Endothelial cell of umbilical vein (primary cell): ENCODE data around the gene CDHR4.
"Not testable (repeated sequence)": the region's sequence is repeated elsewhere in the genome, so short reads cannot be mapped to it uniquely, and the experiment has no call there.

Experiments
- EZH2 ChIP-seq: IDR thresholded peaks from 2 replicates; pipeline ENCODE4 v1.6.1; 2012; ENCODE audit warnings: borderline replicate concordance, low read depth, mild to moderate bottlenecking, moderate library complexity, low read length, inconsistent platforms; ENCODE audit not compliant: severe bottlenecking
- FOS ChIP-seq: IDR thresholded peaks from 2 replicates; pipeline ENCODE4 v1.6.1; 2011; ENCODE audit warnings: mild to moderate bottlenecking, low read length, moderate library complexity, borderline replicate concordance; ENCODE audit not compliant: insufficient read depth
- JUN ChIP-seq: IDR thresholded peaks from 2 replicates; pipeline ENCODE4 v1.6.1; 2011; ENCODE audit warnings: borderline replicate concordance, low read depth; ENCODE audit not compliant: insufficient read length, insufficient read depth
- MYC ChIP-seq: IDR thresholded peaks from one replicate; pipeline ENCODE4 v1.6.1; 2011; ENCODE audit warnings: mild to moderate bottlenecking, low read depth, low read length
- POLR2AphosphoS5 ChIP-seq: IDR thresholded peaks from 2 replicates; pipeline ENCODE4 v1.6.1; 2012; ENCODE audit warnings: low read depth, mild to moderate bottlenecking, control low read depth, low read length, moderate library complexity; ENCODE audit not compliant: insufficient read depth
- TF ChIP-seq, protein P1 (sequence below), 2 donors: IDR thresholded peaks; 1 replicate in 1 of 2; 2 replicates in 1 of 2; pipeline ENCODE4 v1.5.1; 2011; ENCODE audit warnings: low read length in 2 of 2, mild to moderate bottlenecking in 2 of 2, moderate library complexity in 2 of 2, control low read depth in 1 of 2, inconsistent platforms in 1 of 2, low read depth in 1 of 2; ENCODE audit not compliant: insufficient read depth in 1 of 2; ENCODE audit errors: extremely low read depth in 1 of 2

GRCh38 chr3:49780975-49781365, 18.7 kb downstream of the CDHR4 start:
- TF ChIP-seq, protein P1, sequence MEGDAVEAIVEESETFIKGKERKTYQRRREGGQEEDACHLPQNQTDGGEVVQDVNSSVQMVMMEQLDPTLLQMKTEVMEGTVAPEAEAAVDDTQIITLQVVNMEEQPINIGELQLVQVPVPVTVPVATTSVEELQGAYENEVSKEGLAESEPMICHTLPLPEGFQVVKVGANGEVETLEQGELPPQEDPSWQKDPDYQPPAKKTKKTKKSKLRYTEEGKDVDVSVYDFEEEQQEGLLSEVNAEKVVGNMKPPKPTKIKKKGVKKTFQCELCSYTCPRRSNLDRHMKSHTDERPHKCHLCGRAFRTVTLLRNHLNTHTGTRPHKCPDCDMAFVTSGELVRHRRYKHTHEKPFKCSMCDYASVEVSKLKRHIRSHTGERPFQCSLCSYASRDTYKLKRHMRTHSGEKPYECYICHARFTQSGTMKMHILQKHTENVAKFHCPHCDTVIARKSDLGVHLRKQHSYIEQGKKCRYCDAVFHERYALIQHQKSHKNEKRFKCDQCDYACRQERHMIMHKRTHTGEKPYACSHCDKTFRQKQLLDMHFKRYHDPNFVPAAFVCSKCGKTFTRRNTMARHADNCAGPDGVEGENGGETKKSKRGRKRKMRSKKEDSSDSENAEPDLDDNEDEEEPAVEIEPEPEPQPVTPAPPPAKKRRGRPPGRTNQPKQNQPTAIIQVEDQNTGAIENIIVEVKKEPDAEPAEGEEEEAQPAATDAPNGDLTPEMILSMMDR (IDR thresholded peaks at IDR 0.05; ENCODE audit: extremely low read depth in 1 of 2, insufficient read depth in 1 of 2, low read depth in 1 of 2, low read length in 2 of 2) = not testable (repeated sequence)
- not testable (repeated sequence) for TF ChIP-seq EZH2, POLR2AphosphoS5, FOS, JUN, MYC
